Amygdala (tissue), 56 donors: ENCODE data around the gene TRAPPC3.
"Not testable (repeated sequence)": the region's sequence is repeated elsewhere in the genome, so short reads cannot be mapped to it uniquely, and the experiment has no call there.

Experiments used
- DNase-seq, 56 donors: peaks; one replicate each; lab custom pipeline; 2025; lab: John Stamatoyannopoulos, UW

Gene TRAPPC3

DNA sequence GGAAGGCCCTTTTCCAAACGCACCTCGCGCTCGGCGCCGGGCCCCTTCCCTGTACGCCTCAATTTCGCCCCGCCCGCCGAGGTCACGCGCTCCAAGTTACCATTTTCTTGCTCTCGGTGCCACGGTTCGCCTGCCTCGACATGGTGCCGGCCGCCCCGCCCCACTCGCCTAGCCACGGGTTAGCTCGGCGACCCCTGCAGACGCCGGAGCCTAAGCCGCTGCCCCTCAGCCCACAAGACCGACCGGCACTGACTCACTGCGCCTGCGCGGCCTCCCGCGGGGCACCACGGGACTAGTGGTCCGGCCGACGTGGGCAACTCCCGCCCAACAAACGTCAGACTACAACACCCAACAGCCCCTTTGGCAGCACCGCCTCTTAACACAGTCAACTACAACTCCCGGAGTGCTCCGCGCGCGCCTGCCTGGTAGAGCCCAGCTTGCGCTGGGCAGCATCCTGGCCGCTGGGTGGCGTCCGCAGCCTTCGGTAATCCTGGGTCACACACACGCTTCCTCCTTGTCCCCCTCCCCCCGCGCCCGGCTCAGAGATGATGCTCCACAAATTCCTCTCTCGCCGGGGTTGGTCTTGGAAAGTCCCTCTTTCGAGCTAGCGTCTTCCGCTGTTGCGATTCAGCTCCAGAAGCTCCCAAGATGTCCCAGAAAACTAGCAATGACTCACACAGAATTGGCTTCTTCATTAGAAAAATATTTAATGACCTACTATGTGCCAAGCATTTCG lies at the start of gene TRAPPC3:
Gene TRAPPC3, minus strand, starts transcription at position 250 of the 736 bp plus-strand sequence. Its CDS starts 108 bp downstream, at position 142.
- peak; percentile 87 to 100 (median 100) for DNase-seq

GRCh38 chr1:36198641-36199040 lies 49.4 kb upstream of the TRAPPC3 start:
- no peak for DNase-seq

DNA sequence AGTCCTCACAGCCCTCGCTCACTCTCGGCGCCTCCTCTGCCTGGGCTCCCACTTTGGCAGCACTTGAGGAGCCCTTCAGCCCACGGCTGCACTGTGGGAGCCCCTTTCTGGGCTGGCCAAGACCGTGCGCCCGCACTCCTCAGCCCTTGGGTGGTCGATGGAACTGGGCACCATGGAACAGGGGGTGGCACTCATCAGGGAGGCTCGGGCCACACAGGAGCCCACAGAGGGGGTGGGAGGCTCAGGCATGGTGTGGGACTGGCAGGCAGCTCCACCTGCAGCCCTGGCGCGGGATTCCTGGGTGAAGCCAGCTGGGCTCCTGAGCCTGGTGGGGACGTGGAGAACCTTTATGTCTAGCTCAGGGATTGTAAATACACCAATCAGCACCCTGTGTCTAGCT lies 47.5 kb upstream of the TRAPPC3 start:
- not testable (repeated sequence) for DNase-seq

- peak in 54 of 56 donors; percentile 35 to 92 (median 77) for DNase-seq
Observed at GRCh38 chr1:36187800-36188593, 38.7 kb upstream of the TRAPPC3 start.

DNA sequence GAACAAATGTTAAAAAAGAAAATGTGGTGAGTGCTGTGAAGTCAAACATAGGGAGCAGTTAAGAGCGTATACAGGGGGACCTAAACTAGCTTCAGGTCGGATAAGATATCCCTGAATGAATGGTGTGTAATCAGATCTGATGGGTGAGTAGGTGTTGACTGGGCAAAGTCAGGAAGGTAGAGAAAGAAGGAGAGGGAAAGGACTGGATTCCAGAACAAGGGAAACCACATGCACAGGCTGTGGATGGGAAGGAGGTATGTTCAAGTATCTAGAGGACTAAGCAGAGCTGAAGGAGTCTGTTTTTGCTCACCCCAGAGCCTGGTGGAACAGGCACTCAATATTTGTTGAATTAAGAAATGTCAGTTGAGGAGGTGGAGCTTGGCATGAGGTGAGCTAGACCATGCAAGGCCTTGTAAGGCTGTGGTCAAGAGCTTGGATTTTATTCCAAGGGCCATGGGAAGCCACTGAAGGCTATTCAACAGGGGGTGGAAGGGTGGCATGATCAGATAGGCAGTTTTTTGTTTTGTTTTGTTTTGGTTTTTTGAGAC lies 34.1 kb upstream of the TRAPPC3 start:
- no peak for DNase-seq

- no peak for DNase-seq
Observed at GRCh38 chr1:36182734-36183133, 33.4 kb upstream of the TRAPPC3 start.

GRCh38 chr1:36179220-36179600 lies 29.9 kb upstream of the TRAPPC3 start:
- no peak for DNase-seq

- DNase-seq, result no peak
Observed at GRCh38 chr1:36178471-36179219, 29.4 kb upstream of the TRAPPC3 start.

DNA sequence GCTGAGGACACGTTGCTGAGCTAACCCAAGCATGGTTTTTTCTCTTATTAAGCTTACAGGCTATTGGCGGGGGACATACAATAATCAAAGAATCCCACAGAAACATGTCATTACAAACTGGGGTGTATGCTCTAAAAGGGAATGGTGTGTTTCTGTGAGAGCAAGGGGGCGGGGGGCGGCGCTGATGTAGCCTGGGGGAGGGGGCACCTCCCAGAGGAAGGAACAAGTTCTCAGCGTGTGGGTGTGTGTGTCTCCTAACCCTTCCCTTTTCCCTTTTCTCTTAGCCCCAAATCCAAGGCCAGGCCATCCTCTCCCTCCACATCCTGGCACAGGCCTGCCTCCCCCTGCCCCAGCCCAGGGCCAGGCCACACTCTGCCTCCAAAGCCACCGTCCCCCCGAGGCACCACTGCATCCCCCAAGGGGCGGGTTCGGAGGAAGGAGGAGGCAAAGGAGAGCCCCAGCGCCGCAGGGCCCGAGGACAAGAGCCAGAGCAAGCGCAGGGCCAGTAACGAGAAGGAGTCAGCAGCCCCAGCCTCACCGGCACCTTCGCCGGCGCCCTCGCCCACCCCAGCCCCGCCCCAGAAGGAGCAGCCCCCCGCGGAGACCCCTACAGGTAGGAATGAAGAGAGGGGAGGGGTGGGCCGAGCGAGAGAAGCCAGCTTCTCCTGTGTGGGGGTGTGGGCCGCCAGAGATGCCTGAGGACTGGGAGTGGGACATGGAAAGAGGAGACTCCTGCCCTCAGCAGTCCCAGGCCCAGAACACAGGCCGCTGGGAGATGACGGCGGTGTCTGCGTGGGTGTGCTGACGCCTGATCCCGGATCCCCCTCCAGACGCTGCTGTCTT lies 28.5 kb upstream of the TRAPPC3 start:
- DNase-seq, result no peak

GRCh38 chr1:36176106-36176949 lies 27.0 kb upstream of the TRAPPC3 start:
- no peak for DNase-seq

DNA sequence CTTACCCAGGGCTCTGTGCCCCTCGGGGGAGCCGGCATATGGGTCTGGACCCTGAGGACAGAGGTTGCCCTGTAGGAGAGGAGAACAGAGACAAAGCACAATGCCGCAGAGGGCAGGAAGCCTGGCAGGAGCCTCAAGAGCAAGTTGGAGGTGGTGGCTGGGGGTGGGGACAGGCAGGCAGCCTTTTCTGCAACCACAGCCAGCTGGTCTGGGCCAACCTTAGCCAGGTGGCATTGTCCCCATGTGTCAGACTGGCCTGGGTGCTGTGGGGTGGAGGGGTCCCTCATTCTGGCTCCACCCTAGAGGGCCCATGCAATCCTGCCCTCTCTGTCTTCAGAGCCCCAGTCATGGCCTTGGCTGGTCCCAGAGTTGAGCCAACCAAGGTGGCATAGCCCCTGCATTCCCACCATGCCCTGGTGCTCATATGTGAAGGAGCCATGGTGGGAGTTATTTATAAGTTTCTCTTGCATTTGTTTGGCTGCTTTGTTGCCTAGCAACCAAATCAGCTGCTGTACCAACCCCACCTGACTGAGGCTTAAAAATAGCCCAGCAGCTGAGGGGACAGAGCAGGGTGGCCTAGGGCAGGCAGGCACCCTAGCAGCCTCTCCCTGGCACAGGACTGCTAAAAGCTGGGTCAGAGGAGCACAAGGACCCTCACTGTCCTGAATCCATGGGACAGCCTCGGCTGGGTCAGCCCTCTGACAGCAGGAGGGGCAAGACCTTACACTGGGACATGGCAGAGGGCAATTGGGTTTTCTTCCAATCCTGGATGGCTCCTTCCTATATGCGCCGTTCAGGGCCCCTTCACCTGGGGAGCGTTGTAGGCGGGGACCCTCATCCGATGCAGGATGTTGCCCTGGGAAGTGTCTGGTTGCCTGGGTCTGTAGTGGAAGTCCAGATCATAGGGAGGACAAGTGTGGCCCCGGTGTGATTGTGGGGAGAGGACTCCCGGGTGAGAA lies 26.1 kb upstream of the TRAPPC3 start:
- DNase-seq, result peak in 25 of 56 donors; percentile 7 to 72 (median 30)

GRCh38 chr1:36174713-36175112 lies 25.4 kb upstream of the TRAPPC3 start:
- no peak for DNase-seq

DNA sequence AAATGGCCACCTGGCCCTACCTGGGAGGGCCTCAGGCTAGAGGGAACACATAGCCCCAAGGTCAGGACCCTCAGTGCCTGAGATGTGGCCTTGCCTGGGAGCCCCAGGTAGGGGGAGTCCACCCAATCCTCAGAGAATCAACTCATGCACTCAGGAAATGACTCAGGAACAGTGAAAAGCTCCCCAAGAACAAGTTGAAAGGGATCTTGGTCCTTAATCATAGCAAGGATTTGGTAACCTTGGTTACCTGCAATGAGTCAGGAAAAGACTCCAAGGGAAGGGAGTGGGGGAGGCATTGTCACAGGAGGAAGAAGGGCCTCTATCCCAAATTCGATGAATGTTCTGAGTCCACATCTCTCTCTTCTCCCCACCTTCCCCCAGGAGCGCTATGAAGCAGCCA lies 23.7 kb upstream of the TRAPPC3 start:
- DNase-seq, result no peak

DNA sequence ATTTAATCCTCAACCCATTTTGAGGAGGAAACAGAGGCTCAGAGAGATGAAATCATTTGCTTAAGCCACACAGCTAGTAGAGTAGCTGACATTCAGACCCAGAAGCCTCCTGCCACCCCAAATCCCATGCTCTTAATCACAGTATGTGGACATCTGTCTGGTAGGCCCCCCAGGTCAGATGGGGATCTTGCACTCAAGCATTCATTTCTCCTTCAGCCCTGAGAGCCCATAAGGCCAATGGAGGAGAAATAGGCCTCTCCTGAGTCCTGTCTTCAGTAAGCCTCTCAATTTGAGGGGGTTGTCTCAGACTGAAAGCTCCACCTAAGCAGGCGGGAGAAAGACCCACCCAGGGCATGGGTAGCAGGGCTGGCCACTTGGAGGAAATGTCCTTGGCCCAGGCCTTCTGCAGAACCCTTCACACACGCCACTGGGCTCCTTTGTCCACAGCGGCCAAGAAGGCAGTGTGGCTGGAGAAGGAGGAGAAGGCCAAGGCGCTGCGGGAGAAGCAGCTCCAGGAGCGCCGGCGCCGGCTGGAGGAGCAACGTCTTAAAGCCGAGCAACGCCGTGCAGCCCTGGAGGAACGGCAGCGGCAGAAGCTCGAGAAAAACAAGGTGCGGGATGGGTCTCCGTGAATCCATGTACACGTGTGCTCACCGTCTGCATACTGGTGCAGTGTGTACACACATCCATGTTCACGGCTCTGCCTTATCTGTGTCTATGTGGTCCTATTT lies 22.9 kb upstream of the TRAPPC3 start:
- DNase-seq, result no peak

DNA sequence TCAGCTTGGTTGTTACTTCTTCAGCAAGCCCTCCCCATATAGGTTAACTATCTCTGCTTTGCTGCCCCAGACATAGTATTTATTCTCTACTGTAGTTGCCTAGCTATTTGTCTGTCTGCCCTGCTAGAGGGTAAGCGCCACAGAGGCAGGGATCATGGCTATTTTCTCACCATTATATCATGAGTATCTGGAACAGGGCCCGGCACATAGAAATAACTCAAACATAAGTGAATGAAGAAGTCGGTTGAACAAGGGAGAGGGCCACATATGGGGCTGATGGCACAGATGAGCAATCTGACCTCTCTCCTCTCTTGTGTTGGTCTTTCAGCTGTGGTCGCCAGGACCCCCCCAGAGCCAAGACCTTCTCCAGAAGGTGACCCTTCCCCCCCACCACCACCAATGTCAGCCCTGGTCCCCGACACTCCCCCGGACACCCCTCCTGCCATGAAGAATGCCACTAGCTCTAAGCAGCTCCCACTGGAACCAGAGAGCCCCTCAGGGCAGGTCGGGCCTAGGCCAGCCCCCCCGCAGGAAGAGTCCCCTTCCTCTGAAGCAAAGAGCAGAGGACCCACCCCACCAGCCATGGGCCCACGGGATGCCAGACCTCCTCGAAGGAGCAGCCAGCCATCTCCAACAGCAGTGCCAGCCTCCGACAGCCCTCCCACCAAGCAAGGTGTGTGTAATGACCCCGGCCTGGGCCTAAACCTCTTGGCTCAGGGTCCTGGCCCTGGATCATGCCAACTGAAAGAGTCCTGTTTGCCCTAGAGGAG lies 21.5 kb upstream of the TRAPPC3 start:
- no peak for DNase-seq

GRCh38 chr1:36168514-36168913 lies 19.2 kb upstream of the TRAPPC3 start:
- no peak for DNase-seq
